Activated CD8-positive, alpha-beta memory T cell treated with anti-CD3 and anti-CD28 coated beads for 4 hours (primary cell): Measurements from ENCODE around the gene KNSTRN.

ENCODE experiments used
- DNase-seq, 2 donors: peaks; one replicate each; pipeline ENCODE4 v3.0.0-alpha.2; 2020; ENCODE audit warnings: low read depth in 2 of 2

Gene KNSTRN

DNA sequence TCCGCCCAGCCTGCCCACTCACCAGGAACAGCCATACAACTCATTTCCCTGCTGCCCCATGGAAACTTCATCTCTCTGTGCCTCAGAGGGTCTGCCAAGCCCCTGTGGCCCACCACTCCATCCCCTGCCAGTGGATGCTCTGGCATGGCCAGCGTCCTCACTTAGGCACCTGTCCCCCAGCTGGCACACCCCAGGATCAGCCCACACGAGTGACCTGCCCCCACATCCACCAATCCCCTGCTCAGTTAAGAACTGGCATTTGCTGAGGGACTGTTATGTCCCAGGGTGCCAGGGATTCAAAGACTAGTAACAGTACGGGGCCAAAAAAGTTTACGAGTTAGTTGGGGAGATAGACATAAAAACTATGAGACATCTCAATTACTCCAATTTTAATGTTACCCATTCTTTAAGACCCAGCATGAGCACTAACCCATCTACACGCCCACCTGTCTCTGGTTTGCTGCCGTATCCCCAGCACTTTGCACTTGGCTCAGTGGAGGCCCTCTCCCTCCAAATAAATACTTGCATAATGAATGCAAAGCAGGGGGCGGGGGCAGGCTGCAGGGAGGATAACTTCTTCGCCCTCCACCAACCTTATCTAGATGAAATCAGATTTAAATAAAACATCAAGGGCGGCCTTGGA is 46.7 kb downstream of the KNSTRN start:
- DNase-seq = no peak

DNA sequence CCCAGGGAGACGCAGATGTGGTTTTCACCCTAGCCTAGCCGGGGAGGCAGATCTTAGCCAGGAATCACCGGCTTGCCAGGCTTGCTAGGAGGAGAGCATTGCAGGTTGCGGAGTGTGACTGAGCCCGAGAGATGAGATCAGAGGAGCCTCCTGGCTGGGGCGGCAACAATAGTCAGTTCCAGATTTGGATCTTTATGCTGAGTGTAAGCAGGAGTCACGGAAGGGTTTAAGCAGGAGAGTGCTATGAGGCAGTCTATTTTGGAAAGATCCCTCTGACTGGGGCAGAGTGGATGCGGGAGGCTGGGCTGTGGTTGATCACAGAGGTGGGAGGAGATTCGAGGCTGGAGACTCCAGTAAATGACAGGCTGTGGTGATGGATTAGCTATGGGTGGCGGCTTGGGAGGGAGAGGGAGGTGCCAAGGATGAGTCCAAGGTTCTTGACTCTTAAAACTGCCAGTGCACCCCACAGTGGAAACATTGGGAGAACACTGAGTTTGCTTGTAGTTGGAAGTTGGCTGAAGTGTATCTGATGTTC is 47.8 kb downstream of the KNSTRN start:
- DNase-seq = no peak

DNA sequence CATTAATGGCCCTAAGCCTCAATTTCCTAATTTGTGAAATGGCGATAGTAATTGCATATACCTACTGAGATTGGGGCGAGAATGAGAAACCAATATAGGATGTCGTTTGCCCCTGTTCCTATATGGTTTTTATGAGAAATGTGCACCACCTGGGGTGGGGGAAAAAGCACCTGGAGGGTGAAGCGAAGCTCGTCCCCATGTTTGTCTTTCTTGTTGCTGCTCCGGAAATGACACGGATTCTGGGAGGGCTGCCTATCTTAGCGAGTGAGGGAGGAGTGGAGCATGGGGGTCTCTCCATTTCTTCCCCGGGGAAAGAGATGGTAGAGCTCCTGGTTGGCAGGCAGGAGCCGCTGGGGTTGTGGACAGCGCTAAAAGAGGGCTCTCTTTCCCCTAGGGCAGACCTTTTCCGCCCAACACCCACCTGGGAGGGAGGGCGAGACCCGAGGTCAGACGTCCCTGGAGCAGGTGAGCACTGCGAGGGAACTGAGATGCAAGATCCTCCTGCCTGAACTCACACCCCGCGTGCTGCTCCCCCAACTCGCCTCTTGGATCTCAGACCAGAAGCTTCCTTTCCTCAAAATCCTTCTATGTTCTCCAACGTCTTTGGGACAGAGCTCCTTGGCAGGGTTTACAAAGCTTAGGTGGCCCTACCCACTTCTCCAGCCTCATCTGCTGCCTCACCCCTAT is 52.6 kb downstream of the KNSTRN start:
- DNase-seq = no peak

GRCh38 chr15:40435710-40436089 is 53.2 kb downstream of the KNSTRN start:
- no peak for DNase-seq

- DNase-seq = no peak
These were observed 53.8 kb downstream of the KNSTRN start for GRCh38 chr15:40436116-40436891.

GRCh38 chr15:40436892-40437751 is 54.6 kb downstream of the KNSTRN start:
- no peak for DNase-seq

DNA sequence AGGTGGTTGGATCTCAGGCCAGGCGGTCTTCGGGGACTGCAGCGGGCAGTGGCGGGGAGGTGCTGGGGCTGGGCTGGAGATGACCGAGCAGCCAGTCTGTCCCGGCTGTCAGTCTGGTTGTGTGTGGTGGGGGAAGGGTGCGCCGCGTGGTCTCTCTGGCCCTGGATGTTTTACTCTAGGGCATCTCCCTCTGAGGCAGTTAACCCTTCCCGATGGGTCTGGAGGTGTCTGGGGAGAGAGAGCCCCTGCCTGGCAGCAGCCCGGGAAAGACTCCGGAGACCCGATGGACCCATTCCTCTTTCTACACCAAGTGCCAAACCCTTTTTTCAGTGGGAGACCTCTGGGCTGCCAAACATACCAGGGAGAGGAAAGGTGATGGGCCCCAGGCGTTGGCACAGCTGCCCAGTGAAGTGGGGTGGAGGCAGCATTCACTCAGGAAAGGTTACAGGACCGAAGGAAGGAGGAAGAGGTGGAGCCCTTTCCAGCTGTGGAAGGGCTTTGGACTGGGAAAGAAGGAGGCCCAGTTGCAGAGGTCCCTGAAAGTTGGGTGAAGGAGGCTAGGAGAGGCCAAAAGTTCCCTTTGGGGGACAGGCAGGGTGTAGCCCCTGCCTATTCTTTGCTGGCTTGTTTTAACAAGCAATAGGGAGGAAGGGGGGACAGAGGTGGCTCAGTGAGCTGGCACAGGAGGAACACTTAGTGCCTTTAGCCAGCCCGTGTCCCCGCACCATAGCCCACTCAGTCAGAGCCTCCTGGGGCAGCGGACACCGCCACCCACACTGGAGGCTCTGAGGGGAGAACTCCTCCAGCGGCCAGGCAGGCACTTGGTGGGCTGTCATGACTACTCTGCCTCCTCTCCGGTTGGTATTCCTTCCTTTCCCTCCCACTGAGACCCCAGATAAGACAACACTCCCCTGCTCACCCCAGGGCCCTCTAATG is 55.5 kb downstream of the KNSTRN start:
- DNase-seq = no peak

GRCh38 chr15:40438712-40439111 is 56.2 kb downstream of the KNSTRN start:
- DNase-seq = no peak

- no peak for DNase-seq
These were observed 57.0 kb downstream of the KNSTRN start for GRCh38 chr15:40439461-40439959.

GRCh38 chr15:40439960-40440742 is 57.6 kb downstream of the KNSTRN start:
- no peak for DNase-seq

DNA sequence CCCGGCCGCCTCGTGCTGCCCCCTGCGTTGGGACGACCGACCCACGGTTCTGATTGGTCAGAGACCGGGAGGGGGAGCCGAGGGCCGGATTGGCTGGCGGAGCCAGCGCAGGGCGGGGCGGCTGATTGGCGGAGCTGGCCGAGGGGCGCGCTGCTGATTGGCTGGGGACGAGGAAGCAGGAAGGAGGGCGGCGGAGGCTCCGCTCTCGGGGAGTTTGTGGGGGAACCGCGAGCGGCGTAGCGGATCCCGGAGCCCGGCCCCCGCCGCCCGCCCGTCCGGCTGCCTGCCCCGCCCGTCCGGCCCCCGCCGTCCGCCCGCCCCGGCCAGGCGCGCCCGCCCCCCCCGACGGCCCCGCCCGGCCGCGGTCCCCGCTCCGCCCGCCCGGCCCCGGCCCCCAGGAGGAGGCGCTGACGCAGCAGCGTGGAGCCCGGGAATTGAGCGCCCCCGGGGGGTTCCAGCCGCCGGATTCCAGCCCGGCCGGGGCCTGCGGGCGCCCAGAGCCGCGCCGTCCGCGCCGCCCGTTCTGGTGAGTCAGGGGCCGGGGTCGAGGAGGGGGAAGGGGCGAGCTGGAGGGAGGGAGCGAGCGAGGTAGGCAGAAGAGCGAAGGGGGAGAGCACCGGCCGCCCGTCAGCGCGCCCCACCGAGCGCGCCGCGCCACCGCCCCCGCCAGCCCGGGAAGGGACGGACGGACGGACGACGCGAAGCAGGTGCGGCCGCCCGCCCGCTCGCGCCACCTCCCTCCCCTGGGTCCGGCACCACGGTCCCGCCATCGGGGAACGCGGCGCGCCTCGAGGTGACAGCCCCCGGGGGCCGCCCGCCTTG is 58.4 kb downstream of the KNSTRN start, which contains the start of gene BAHD1:
TSS of gene BAHD1 (plus strand) at position 211 of the 822 bp plus-strand sequence. CDS start 17,512 bp downstream, outside the sequence.
- peak; percentile 91 to 94 for DNase-seq

DNA sequence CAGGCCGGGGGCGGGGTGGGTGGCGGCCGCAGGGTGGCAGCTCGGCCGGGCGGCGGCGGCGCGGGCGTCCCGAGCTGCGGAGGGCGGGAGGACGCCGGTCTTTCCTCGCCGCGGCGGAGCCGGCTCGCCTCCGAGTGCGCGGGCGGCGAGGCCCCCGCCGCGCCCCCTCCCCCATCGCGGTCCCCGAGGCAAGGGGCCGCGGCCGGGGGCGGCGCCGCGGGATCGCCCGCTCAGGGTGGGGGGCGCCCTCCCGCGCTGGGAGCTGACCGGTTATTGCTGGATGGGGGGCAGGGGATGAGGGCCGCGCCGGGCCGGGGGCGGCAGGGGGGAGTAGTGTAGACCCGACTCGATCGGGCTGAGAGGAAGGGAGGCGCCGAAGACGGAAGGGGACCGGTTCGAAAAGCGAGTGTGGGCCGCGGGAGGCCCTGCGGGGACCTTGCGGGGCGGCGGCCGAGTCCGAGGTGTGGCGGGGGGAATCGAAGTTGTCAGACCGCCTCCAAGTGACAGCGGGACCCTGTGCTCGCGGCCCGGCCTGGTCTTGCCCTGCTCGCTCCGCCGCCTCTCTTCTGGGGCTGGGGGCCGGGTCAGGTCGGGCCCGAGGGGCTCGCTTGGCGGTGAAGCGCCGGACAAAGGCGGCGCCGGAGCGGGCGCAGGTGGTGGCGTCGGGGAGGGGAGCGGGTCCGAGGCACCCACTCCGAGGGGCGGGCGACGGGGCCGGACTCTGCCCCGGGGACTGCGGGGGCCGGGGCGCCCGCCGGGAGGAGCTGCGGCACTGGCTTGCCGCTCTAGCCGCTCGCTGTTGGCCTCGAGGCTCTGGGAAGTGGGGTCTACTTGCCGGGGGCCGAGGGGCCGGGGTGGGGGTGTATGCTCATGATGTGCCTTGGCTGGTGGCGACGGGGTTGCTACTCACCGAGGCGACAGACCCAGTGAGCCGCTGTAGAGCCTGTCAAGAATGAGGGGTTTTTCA is 59.3 kb downstream of the KNSTRN start:
- DNase-seq = no peak

GRCh38 chr15:40443255-40443654 is 60.7 kb downstream of the KNSTRN start:
- DNase-seq = no peak

GRCh38 chr15:40443846-40444245 is 61.3 kb downstream of the KNSTRN start:
- no peak for DNase-seq
